ENCODE results near the gene DHRS1.
A peak's percentile ranks its signal among the peaks of the same experiment; 100 is the strongest.

The DHRS1 gene

GRCh38 chr14:24286996-24287395, 12.6 kb downstream of the DHRS1 start:
- no peak for DNase-seq (ENCODE audit: insufficient read length, low spot score)
- no peak for FAIRE-seq

- FAIRE-seq = no peak
Measured at GRCh38 chr14:24285351-24285750, 14.2 kb downstream of the DHRS1 start.

GRCh38 chr14:24284501-24285035, 15.0 kb downstream of the DHRS1 start:
- DNase-seq (ENCODE audit: insufficient read length, low spot score) (no peak), FAIRE-seq (no peak)

More at GRCh38 chr14:24285351-24285750, 14.2 kb downstream of the DHRS1 start:
- DNase-seq (ENCODE audit: insufficient read length, low spot score) = no peak

GRCh38 chr14:24283796-24284460, 15.7 kb downstream of the DHRS1 start:
- FAIRE-seq = no peak

GRCh38 chr14:24282736-24283135, 16.8 kb downstream of the DHRS1 start:
- DNase-seq (ENCODE audit: insufficient read length, low spot score) = no peak
- no peak for FAIRE-seq

More at GRCh38 chr14:24283796-24284460, 15.7 kb downstream of the DHRS1 start:
- DNase-seq (ENCODE audit: insufficient read length, low spot score) = no peak

GRCh38 chr14:24281636-24282035, 17.9 kb downstream of the DHRS1 start:
- DNase-seq (ENCODE audit: insufficient read length, low spot score) (no peak), FAIRE-seq (no peak)

GRCh38 chr14:24280797-24281460, 18.7 kb downstream of the DHRS1 start:
- no peak for FAIRE-seq
- no peak for DNase-seq (ENCODE audit: insufficient read length, low spot score)

- peak; percentile 72 for FAIRE-seq
Measured at GRCh38 chr14:24279301-24280186, 20.0 kb downstream of the DHRS1 start.

GRCh38 chr14:24278424-24278823, 21.2 kb downstream of the DHRS1 start:
- no peak for FAIRE-seq
- no peak for DNase-seq (ENCODE audit: insufficient read length, low spot score)

More at GRCh38 chr14:24279301-24280186, 20.0 kb downstream of the DHRS1 start:
- peak; percentile 37 for DNase-seq (ENCODE audit: insufficient read length, low spot score)

- FAIRE-seq (no peak), DNase-seq (ENCODE audit: insufficient read length, low spot score) (no peak)
Measured at GRCh38 chr14:24277606-24278321, 21.8 kb downstream of the DHRS1 start.

- no peak for FAIRE-seq
- DNase-seq (ENCODE audit: insufficient read length, low spot score) = no peak
Measured at GRCh38 chr14:24277071-24277470, 22.5 kb downstream of the DHRS1 start.

GRCh38 chr14:24274101-24274543, 25.5 kb downstream of the DHRS1 start:
- DNase-seq (ENCODE audit: insufficient read length, low spot score) (peak; percentile 60), FAIRE-seq (peak; percentile 96)

GRCh38 chr14:24273422-24273998, 26.1 kb downstream of the DHRS1 start:
- DNase-seq (ENCODE audit: insufficient read length, low spot score) (no peak), FAIRE-seq (no peak)

- FAIRE-seq = no peak
- DNase-seq (ENCODE audit: insufficient read length, low spot score) = no peak
Measured at GRCh38 chr14:24272467-24272866, 27.1 kb downstream of the DHRS1 start.

- DNase-seq (ENCODE audit: insufficient read length, low spot score) (no peak), FAIRE-seq (no peak)
Measured at GRCh38 chr14:24271834-24272263, 27.7 kb downstream of the DHRS1 start.

GRCh38 chr14:24271134-24271833, 28.3 kb downstream of the DHRS1 start, which contains the start of gene RABGGTA:
RABGGTA (minus strand) TSS chr14:24271597; CDS start chr14:24271115, 482 bp downstream.
- DNase-seq (ENCODE audit: insufficient read length, low spot score) (peak; percentile 91), FAIRE-seq (peak; percentile 82)

GRCh38 chr14:24270537-24271133, 28.9 kb downstream of the DHRS1 start:
- DNase-seq (ENCODE audit: insufficient read length, low spot score) (no peak), FAIRE-seq (no peak)

- DNase-seq (ENCODE audit: insufficient read length, low spot score) (no peak), FAIRE-seq (no peak)
Measured at GRCh38 chr14:24269910-24270536, 29.6 kb downstream of the DHRS1 start.

All from GM19239 (cell line).